ENCODE results near the gene OGFR.

- no peak for TF ChIP-seq POLR2A (IDR thresholded peaks at IDR 0.05)
- TF ChIP-seq CTCF (IDR thresholded peaks at IDR 0.05) = no peak
Measured at GRCh38 chr20:62812907-62813200, 8.2 kb downstream of the OGFR start.
